DMS153 treated with DMSO at 0.1 percent for 48 hours (cell line): ENCODE measurements around the gene BMF.

Experiments
- DNase-seq: peaks from one replicate; lab custom pipeline; 2025; ENCODE audit not compliant: unreplicated experiment; lab: John Stamatoyannopoulos, UW

Gene BMF

GRCh38 chr15:40069178-40070165 lies 39.2 kb downstream of the BMF start:
- peak; percentile 81 for DNase-seq

- no peak for DNase-seq
Observed at GRCh38 chr15:40067921-40068624, 40.6 kb downstream of the BMF start.

- DNase-seq = no peak
Observed at GRCh38 chr15:40066589-40066988, 42.1 kb downstream of the BMF start.

- DNase-seq = no peak
Observed at GRCh38 chr15:40065166-40065565, 43.5 kb downstream of the BMF start.

GRCh38 chr15:40064231-40064894 lies 44.3 kb downstream of the BMF start:
- DNase-seq = no peak

GRCh38 chr15:40063563-40064011 lies 45.1 kb downstream of the BMF start:
- DNase-seq = no peak

- no peak for DNase-seq
Observed at GRCh38 chr15:40062816-40063562, 45.7 kb downstream of the BMF start.

GRCh38 chr15:40061212-40061901 lies 47.3 kb downstream of the BMF start:
- DNase-seq = no peak

GRCh38 chr15:40060236-40060961 lies 48.3 kb downstream of the BMF start:
- no peak for DNase-seq

- no peak for DNase-seq
Observed at GRCh38 chr15:40059821-40060220, 48.9 kb downstream of the BMF start.

- DNase-seq = no peak
Observed at GRCh38 chr15:40058476-40059140, 50.1 kb downstream of the BMF start.

GRCh38 chr15:40055576-40056293 lies 52.9 kb downstream of the BMF start:
- no peak for DNase-seq

GRCh38 chr15:40054855-40055575 lies 53.7 kb downstream of the BMF start:
- DNase-seq = peak; percentile 9

GRCh38 chr15:40054605-40054854 lies 54.1 kb downstream of the BMF start:
- no peak for DNase-seq

GRCh38 chr15:40053831-40054604 lies 54.7 kb downstream of the BMF start:
- no peak for DNase-seq

GRCh38 chr15:40053079-40053830 lies 55.4 kb downstream of the BMF start:
- DNase-seq = no peak
